GM12878 (cell line): ENCODE measurements around the gene ANKRD13C. TPM values are rescaled to one million over a fixed set of nuclear protein-coding genes. Genes with fewer than 3 reads are reported as not detected.
A peak's percentile ranks its signal among the peaks of the same experiment; 100 is the strongest.

Experiments
- ATAC-seq: fragments of 200-7000 bp; cut with Tn5 transposase; 3 replicates; pipeline ENCODE4 v1.9.1; 2020; ENCODE audit warnings: mild to moderate bottlenecking, moderate library complexity
- BruUV-seq: library from RNA; stranded (reverse); fragments of 400-500 nt; replicated peaks from 2 replicates; lab custom pipeline; 2021; lab: Mats Ljungman, UMichigan
- CTCF ChIA-PET: fragments of 300-600 bp; sonication (Branson Sonifier 250); formaldehyde crosslinking; extraction: SDS; loops from one replicate; lab custom pipeline; 2021; ENCODE audit warnings: inconsistent platforms; lab: Yijun Ruan, JAX
- POLR2A ChIA-PET: fragments of 350-600 bp; formaldehyde crosslinking; extraction: SDS; loops from one replicate; lab custom pipeline; 2021; ENCODE audit warnings: inconsistent platforms; lab: Charles Lee
- RAD21 ChIA-PET: fragments of 300-600 bp; sonication (Branson Sonifier 250); formaldehyde crosslinking; loops from one replicate; lab custom pipeline; 2023; ENCODE audit warnings: antibody characterized with exemption; ENCODE audit not compliant: unreplicated experiment; lab: Charles Lee
- SMC1A ChIA-PET: fragments of 300-600 bp; sonication (Branson Sonifier 250); formaldehyde crosslinking; loops from one replicate; lab custom pipeline; 2023; ENCODE audit not compliant: unreplicated experiment, uncharacterized antibody; lab: Charles Lee
- DNase-seq: peaks from one replicate; pipeline ENCODE4 v3.0.0-alpha.2; 2011; ENCODE audit warnings: low read depth, low spot score
- FAIRE-seq: peaks from 3 replicates; lab custom pipeline; 2011; peaks lifted over from hg19 to GRCh38; lab: Jason Lieb, UNC
- H2AFZ ChIP-seq: 2 replicates; pipeline ENCODE4 v1.6.0; 2011; ENCODE audit warnings: low read depth, low read length, control low read depth; ENCODE audit not compliant: control insufficient read depth
- H3K27ac ChIP-seq: 2 replicates; pipeline ENCODE4 v1.5.1; 2011; ENCODE audit warnings: control low read depth; ENCODE audit not compliant: control insufficient read depth, insufficient read depth
- H3K27me3 ChIP-seq, 2 experiments: replicated peaks in 1 of 2; 2 replicates each; pipeline versions ENCODE4 v1.6.0 to v1.6.1; 2011; ENCODE audit warnings: low read length in 1 of 2; ENCODE audit not compliant: control insufficient read depth in 2 of 2, insufficient read depth in 2 of 2
- H3K36me3 ChIP-seq, 2 experiments: 2 replicates each; pipeline ENCODE4 v1.5.1; 2011; ENCODE audit warnings: low read length in 1 of 2; ENCODE audit not compliant: control insufficient read depth in 2 of 2, insufficient read depth in 2 of 2
- H3K4me1 ChIP-seq: 2 replicates; pipeline ENCODE4 v1.6.1; 2011; ENCODE audit warnings: mild to moderate bottlenecking, low read length, moderate library complexity, mixed read lengths; ENCODE audit not compliant: control insufficient read depth, insufficient read depth
- H3K4me2 ChIP-seq: 2 replicates; pipeline ENCODE4 v1.6.0; 2011; ENCODE audit warnings: control low read depth; ENCODE audit not compliant: control insufficient read depth, insufficient read depth
- H3K4me3 ChIP-seq: fragments of 200-600 bp; sonication (generic); 2 replicates; pipeline ENCODE4 v1.5.1; 2016
- H3K79me2 ChIP-seq: 2 replicates; pipeline ENCODE4 v1.6.0; 2011; ENCODE audit warnings: low read length; ENCODE audit not compliant: control insufficient read depth, insufficient read depth
- H3K9ac ChIP-seq: 2 replicates; pipeline ENCODE4 v1.8.0; 2011; ENCODE audit warnings: low read length, control low read depth, mixed read lengths; ENCODE audit not compliant: control insufficient read depth, insufficient read depth
- H3K9me3 ChIP-seq: replicated peaks from 3 replicates; pipeline ENCODE4 v1.5.1; 2011; ENCODE audit warnings: mild to moderate bottlenecking, low read length; ENCODE audit not compliant: control insufficient read depth, insufficient read depth
- H4K20me1 ChIP-seq: 2 replicates; pipeline ENCODE4 v1.6.0; 2011; ENCODE audit not compliant: control insufficient read depth, insufficient read depth
- PKNOX1 ChIP-seq: fragments of 450-650 bp; IDR thresholded peaks from 2 replicates; pipeline ENCODE4 v1.6.1; 2016; ENCODE audit warnings: mild to moderate bottlenecking
- SPI1 ChIP-seq: IDR thresholded peaks from 2 replicates; pipeline ENCODE4 v1.6.1; 2011; ENCODE audit warnings: low read depth, mild to moderate bottlenecking, low read length, moderate library complexity, borderline replicate concordance; ENCODE audit not compliant: insufficient read depth
- ZBTB4 ChIP-seq: fragments of 450-650 bp; formaldehyde crosslinking; IDR thresholded peaks from 2 replicates; pipeline ENCODE4 v1.4.0; 2022; ENCODE audit warnings: mild to moderate bottlenecking, moderate library complexity
- WGBS: methylation state at CpG from one replicate; pipeline ENCODE4 v1.1.6; 2016; ENCODE audit warnings: low lambda C conversion rate; ENCODE audit not compliant: insufficient replicate concordance, insufficient coverage; ENCODE audit errors: missing lambda C conversion rate; 5-methylcytosine and 5-hydroxymethylcytosine counted together
- in situ Hi-C: fragments of 300-500 bp; cut with MboI; formaldehyde crosslinking; loops from 9 replicates; pipeline ENCODE4 v1.14.3; 2018; ENCODE audit warnings: mixed read lengths
- intact Hi-C: fragments of 100-400 bp; cut with micrococcal nuclease; formaldehyde crosslinking; loops from one replicate; pipeline ENCODE4 v1.14.2; 2022; ENCODE audit not compliant: unreplicated experiment
- polyA plus RNA-seq, 11 experiments: library from polyadenylated mRNA; depleted of rRNA in 4 of 11; unstranded in 6 of 11; stranded (reverse) in 5 of 11; fragments of >200 nt; fragmentation: Nextera tagmentation in 4 of 11; fragmentation: Illumina TruSeq in 1 of 11; extraction: Ambion mirVana in 4 of 11; extraction: Trizol in 1 of 11; gene quantifications; 1 replicate in 1 of 11; 2 replicates in 10 of 11; pipeline versions ENCODE4 v1.2.1 to v1.2.3, GENCODE V29; 2011 to 2016; ENCODE audit warnings: inconsistent platforms in 2 of 11, missing spikeins in 2 of 11, low read depth in 1 of 11
- total RNA-seq, 4 experiments: library from RNA; depleted of rRNA in 3 of 4; stranded (reverse); fragments of >200 nt in 3 of 4; fragmentation: Illumina TruSeq in 1 of 4; extraction: Trizol in 1 of 4; gene quantifications; 2 replicates each; pipeline versions ENCODE4 v1.2.1 to v1.2.3, GENCODE V29; 2013 to 2021

ANKRD13C gene
- total and polyA plus RNA-seq, 10 of the 15 experiments (the other 5 are each of a cell fraction or from before 2014, with no cell fraction given), result 3.7 to 24.4 (median 14.1) TPM

GRCh38 chr1:70220015-70220414 lies 134.5 kb downstream of the ANKRD13C start:
- no peaks in the 10 kb centered on the region for H3K9me3 ChIP-seq
- no peak overlapping the region for H3K27ac ChIP-seq
- H3K4me3 ChIP-seq, result no peak overlapping the region
- ATAC-seq, result no peak
- POLR2A ChIA-PET, result interaction anchor here (2.2 to 3.4 kb wide), 2 partner anchors 10 to 15 kb away, joined by 21 to 43 read pairs; partner anchors contain the start of gene LRRC40
- no peaks in the 10 kb centered on the region for H3K27me3 ChIP-seq
- TF ChIP-seq PKNOX1, result peak; percentile 39; the same call in 1 of the 2 replicates
- TF ChIP-seq ZBTB4 (CRISPR knock-in tag), result no peak
- TF ChIP-seq SPI1, result peak; percentile 68; the same call in 1 of the 2 replicates
- TF ChIP-seq, all 136 proteins: peak for 2
- WGBS, result 50% methylated on average over 2 of the region's 2 CpGs
- ChIA-PET RAD21 (interaction anchor here (2.2 kb wide), 1 partner anchor 11 kb away, joined by 9 read pairs; no protein-coding TSS in a partner anchor), CTCF (interaction anchor here (2.3 kb wide), 1 partner anchor 14 kb away, joined by 14 read pairs; no protein-coding TSS in a partner anchor), SMC1A (interaction anchor here (1.3 to 3.6 kb wide), 3 partner anchors 10 to 190 kb away, joined by 3 to 31 read pairs (median 6); no protein-coding TSS in a partner anchor)
- intact Hi-C loops, result loop anchor here (5.0 kb wide), 1 partner anchor 132 kb away; the partner anchor contains the start of gene ANKRD13C
- Histone ChIP-seq H3K36me3 (peaks cover 0 to 17% of the 10 kb centered on the region in 2 experiments; a peak in 3 of 4 replicates), H3K4me2 (no peak overlapping the region), H3K79me2 (peaks cover 74% of the 10 kb centered on the region), H3K4me1 (no peaks in the 10 kb centered on the region; the same call in 1 of the 2 replicates), H2AFZ (no peak overlapping the region), H4K20me1 (no peaks in the 10 kb centered on the region), H3K9ac (no peak overlapping the region)
- in situ Hi-C loops, result no loop called here
- FAIRE-seq (peak; percentile 41), DNase-seq (no peak)
- BruUV-seq, result no TSS peak
